ENCODE measurements around the gene ZNF516. TPM values are rescaled to one million over a fixed set of nuclear protein-coding genes. Genes with fewer than 3 reads are reported as not detected.
A peak's percentile ranks its signal among the peaks of the same experiment; 100 is the strongest.

The ZNF516 gene
- total RNA-seq, 3 donors from 2014 or later (not counting 1 experiment from before 2014, with no cell fraction given): 49.1 to 60.0 (median 52.4) TPM

DNA sequence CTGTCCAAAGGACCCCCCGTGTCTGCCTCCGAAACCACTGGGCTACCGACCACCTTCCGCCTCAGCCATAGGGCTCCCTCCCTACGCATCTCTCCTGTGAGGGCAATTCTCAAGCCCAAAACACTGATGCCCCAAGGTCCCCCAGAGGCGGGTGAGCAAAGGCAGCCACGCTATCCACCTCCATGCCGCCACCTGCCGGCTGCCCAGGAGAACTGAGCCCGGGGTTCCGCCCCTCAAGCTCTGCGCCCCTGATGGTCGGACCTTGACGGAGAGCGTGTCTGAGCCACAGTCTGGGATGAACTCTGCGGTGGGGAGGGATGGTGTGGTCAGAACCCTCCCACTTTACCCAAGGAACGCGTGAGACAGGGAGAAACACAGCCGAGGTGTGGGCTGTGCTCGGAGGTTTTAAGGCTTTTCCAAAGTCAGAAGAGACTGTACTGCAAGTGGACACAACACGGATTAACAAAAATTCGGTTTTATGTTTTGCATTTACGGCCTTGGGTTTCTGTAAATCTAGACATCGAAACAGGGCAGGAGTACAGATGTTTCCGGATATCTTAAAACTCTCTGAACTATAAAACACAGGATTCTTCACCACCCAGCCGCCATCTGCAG, 114.1 kb downstream of the ZNF516 start:
- Mint-ChIP-seq H3K4me1 (peaks cover 16 to 37% of the 10 kb centered on the region in 2 donors), H3K27ac (no peak overlapping the region), H3K27me3 (ENCODE audit: low read depth in 2 of 2) (no peaks in the 10 kb centered on the region), H3K4me3 (no peak overlapping the region), H3K9me3 (no peaks in the 10 kb centered on the region), H3K36me3 (peaks cover 6% of the 10 kb centered on the region)
- Histone ChIP-seq H3K27ac (ENCODE audit: low read length) (no peak overlapping the region), H3K36me3 (ENCODE audit: control insufficient read depth, insufficient read depth, low read length) (no peaks in the 10 kb centered on the region), H3K4me1 (ENCODE audit: control insufficient read depth, insufficient read depth, low read length) (peaks cover 11% of the 10 kb centered on the region), H3K27me3 (ENCODE audit: control insufficient read depth, insufficient read depth, low read length) (no peaks in the 10 kb centered on the region), H3K4me3 (ENCODE audit: low read length) (no peak overlapping the region), H3K9me3 (ENCODE audit: control insufficient read depth, insufficient read depth, low read length) (no peaks in the 10 kb centered on the region)
- intact Hi-C loops (cut with micrococcal nuclease): no loop called here
- TF ChIP-seq CTCF (IDR thresholded peaks at IDR 0.05): no peak
- DNase-seq (peak in 1 of 2 donors; percentile 18), ATAC-seq (no peak)
- 92% methylated on average over 26 of the region's 26 CpGs for WGBS (ENCODE audit: insufficient coverage)

GRCh38 chr18:76380127-76380729, 114.8 kb downstream of the ZNF516 start:
- Histone ChIP-seq H3K27me3 (ENCODE audit: control insufficient read depth, insufficient read depth, low read length) (no peaks in the 10 kb centered on the region), H3K36me3 (ENCODE audit: control insufficient read depth, insufficient read depth, low read length) (no peaks in the 10 kb centered on the region), H3K4me3 (ENCODE audit: low read length) (no peak overlapping the region), H3K27ac (ENCODE audit: low read length) (no peak overlapping the region), H3K9me3 (ENCODE audit: control insufficient read depth, insufficient read depth, low read length) (no peaks in the 10 kb centered on the region), H3K4me1 (ENCODE audit: control insufficient read depth, insufficient read depth, low read length) (peaks cover 14% of the 10 kb centered on the region)
- H3K27me3 Mint-ChIP-seq (ENCODE audit: low read depth in 2 of 2): no peaks in the 10 kb centered on the region
- no peaks in the 10 kb centered on the region for H3K9me3 Mint-ChIP-seq
- H3K27ac Mint-ChIP-seq: no peak overlapping the region
- peaks cover 6% of the 10 kb centered on the region for H3K36me3 Mint-ChIP-seq
- intact Hi-C loops (cut with micrococcal nuclease): no loop called here
- no peak for DNase-seq
- no peak overlapping the region for H3K4me3 Mint-ChIP-seq
- TF ChIP-seq CTCF (IDR thresholded peaks at IDR 0.05): no peak
- H3K4me1 Mint-ChIP-seq: peaks cover 19 to 40% of the 10 kb centered on the region in 2 donors
- WGBS (ENCODE audit: insufficient coverage): 96% methylated on average over 19 of the region's 19 CpGs
- ATAC-seq: no peak

- Mint-ChIP-seq H3K4me3 (no peak overlapping the region), H3K27ac (no peak overlapping the region), H3K27me3 (ENCODE audit: low read depth in 2 of 2) (no peaks in the 10 kb centered on the region), H3K9me3 (no peaks in the 10 kb centered on the region), H3K36me3 (peaks cover 6% of the 10 kb centered on the region), H3K4me1 (peaks cover 27 to 41% of the 10 kb centered on the region in 2 donors)
- H3K4me1 ChIP-seq (ENCODE audit: control insufficient read depth, insufficient read depth, low read length): peaks cover 14% of the 10 kb centered on the region
- no peaks in the 10 kb centered on the region for H3K36me3 ChIP-seq (ENCODE audit: control insufficient read depth, insufficient read depth, low read length)
- no peaks in the 10 kb centered on the region for H3K27me3 ChIP-seq (ENCODE audit: control insufficient read depth, insufficient read depth, low read length)
- intact Hi-C loops (cut with micrococcal nuclease): no loop called here
- no peak overlapping the region for H3K27ac ChIP-seq (ENCODE audit: low read length)
- no peak overlapping the region for H3K4me3 ChIP-seq (ENCODE audit: low read length)
- no peaks in the 10 kb centered on the region for H3K9me3 ChIP-seq (ENCODE audit: control insufficient read depth, insufficient read depth, low read length)
- no peak for TF ChIP-seq CTCF (IDR thresholded peaks at IDR 0.05)
- no peak for DNase-seq
- WGBS (ENCODE audit: insufficient coverage): 96% methylated on average over 53 of the region's 53 CpGs
- no peak for ATAC-seq
Observed at GRCh38 chr18:76379226-76380126, 115.6 kb downstream of the ZNF516 start.
